ENCODE data around the gene GORASP1.

Gene GORASP1

GRCh38 chr3:39125841-39126500 is 18.5 kb upstream of the GORASP1 start:
- DNase-seq (ENCODE audit: low spot score) = no peak

- DNase-seq (ENCODE audit: low spot score) = no peak
Observed at GRCh38 chr3:39124876-39125840, 17.7 kb upstream of the GORASP1 start.

GRCh38 chr3:39122813-39123212 is 15.4 kb upstream of the GORASP1 start:
- DNase-seq (ENCODE audit: low spot score) = no peak

GRCh38 chr3:39121621-39122020 is 14.2 kb upstream of the GORASP1 start:
- no peak for DNase-seq (ENCODE audit: low spot score)

GRCh38 chr3:39118931-39119660 is 11.7 kb upstream of the GORASP1 start:
- DNase-seq (ENCODE audit: low spot score) = no peak

- DNase-seq (ENCODE audit: low spot score) = no peak
Observed at GRCh38 chr3:39118079-39118478, 10.7 kb upstream of the GORASP1 start.

- DNase-seq (ENCODE audit: low spot score) = no peak
Observed at GRCh38 chr3:39115870-39116269, 8.4 kb upstream of the GORASP1 start.

- no peak for DNase-seq (ENCODE audit: low spot score)
Observed at GRCh38 chr3:39114456-39114855, 7.0 kb upstream of the GORASP1 start.

- DNase-seq (ENCODE audit: low spot score) = no peak
Observed at GRCh38 chr3:39113291-39113690, 5.9 kb upstream of the GORASP1 start.

GRCh38 chr3:39112535-39112934 is 5.1 kb upstream of the GORASP1 start:
- no peak for DNase-seq (ENCODE audit: low spot score)

GRCh38 chr3:39112113-39112512 is 4.7 kb upstream of the GORASP1 start:
- DNase-seq (ENCODE audit: low spot score) = no peak

GRCh38 chr3:39110041-39110639 is 2.7 kb upstream of the GORASP1 start:
- no peak for DNase-seq (ENCODE audit: low spot score)

GRCh38 chr3:39109086-39109485 is 1.7 kb upstream of the GORASP1 start:
- DNase-seq (ENCODE audit: low spot score) = no peak

GRCh38 chr3:39108200-39108710 is 828 bp upstream of the GORASP1 start:
- DNase-seq (ENCODE audit: low spot score) = peak; percentile 36

- DNase-seq (ENCODE audit: low spot score) = no peak
Observed at GRCh38 chr3:39106851-39107387, 508 bp downstream of the GORASP1 start.

GRCh38 chr3:39106281-39106811 is 1.1 kb downstream of the GORASP1 start:
- DNase-seq (ENCODE audit: low spot score) = no peak

GRCh38 chr3:39105687-39106063 is 1.8 kb downstream of the GORASP1 start:
- DNase-seq (ENCODE audit: low spot score) = no peak

GRCh38 chr3:39104961-39105686 is 2.3 kb downstream of the GORASP1 start:
- DNase-seq (ENCODE audit: low spot score) = peak; percentile 41

- DNase-seq (ENCODE audit: low spot score) = no peak
Observed at GRCh38 chr3:39103791-39104552, 3.5 kb downstream of the GORASP1 start.

GRCh38 chr3:39103324-39103693 is 4.1 kb downstream of the GORASP1 start:
- DNase-seq (ENCODE audit: low spot score) = no peak

Measured in CD4-positive, alpha-beta T cell treated with Interleukin-2 at 100 ng/mL for 4 hours (primary cell).